ENCODE measurements around the gene HTR4. TPM values are rescaled to one million over a fixed set of nuclear protein-coding genes. Genes with fewer than 3 reads are reported as not detected.
"Not testable (repeated sequence)": the region's sequence is repeated elsewhere in the genome, so short reads cannot be mapped to it uniquely, and the experiment has no call there.

The HTR4 gene
- total RNA-seq, 1 donor from 2014 or later = not detected

DNA sequence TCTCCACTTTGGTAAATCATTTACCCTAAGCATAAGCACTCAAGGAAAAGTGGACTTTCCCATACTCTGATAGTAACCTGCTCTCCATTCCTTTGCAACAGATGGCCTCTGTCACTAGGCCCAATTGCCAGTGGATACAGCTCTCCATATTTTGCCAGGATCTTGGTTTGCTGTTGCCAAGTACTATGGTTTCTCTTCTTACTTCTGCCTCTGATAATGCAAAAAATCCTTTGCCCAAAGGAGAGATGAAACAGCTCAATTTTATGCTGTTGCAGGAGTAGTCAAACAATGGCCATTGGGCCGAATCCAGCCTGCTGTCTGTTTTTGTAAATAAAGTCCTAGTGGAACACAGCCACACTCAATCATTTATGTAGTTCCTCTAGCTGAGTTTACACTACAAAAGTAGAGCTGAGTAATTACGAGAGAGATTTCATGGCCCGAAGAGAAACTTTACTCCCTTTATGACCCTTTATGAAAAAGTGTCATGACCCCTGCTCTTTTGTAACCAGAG, 92.5 kb downstream of the HTR4 start:
- H3K36me3 Mint-ChIP-seq (ENCODE audit: low read depth) = no peaks in the 10 kb centered on the region
- H3K9me3 Mint-ChIP-seq = no peaks in the 10 kb centered on the region
- H3K27me3 Mint-ChIP-seq = no peaks in the 10 kb centered on the region
- no peaks in the 10 kb centered on the region for H3K4me1 Mint-ChIP-seq
- no peak overlapping the region for H3K27ac Mint-ChIP-seq
- H3K4me3 Mint-ChIP-seq = no peak overlapping the region
- no peak for DNase-seq
- intact Hi-C loops (cut with micrococcal nuclease) = no loop called here

DNA sequence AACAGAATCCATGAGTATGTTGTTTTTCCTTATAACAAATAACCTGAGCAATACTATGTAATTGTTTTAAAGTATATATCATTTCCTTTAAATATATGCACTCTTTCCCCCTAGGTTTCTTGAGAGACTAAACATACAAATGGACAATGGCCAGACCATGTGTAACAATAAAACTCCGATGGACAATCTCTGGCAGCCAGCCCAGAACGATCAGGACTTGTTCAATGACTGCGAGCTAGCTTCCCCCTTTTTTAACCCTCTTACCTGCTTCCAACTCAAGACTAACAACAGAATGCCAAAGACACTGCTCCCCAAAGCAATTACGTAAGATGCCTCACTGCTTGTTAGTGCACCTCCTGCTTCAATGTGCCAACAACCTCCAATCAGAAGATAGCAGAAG, 94.9 kb downstream of the HTR4 start:
- Mint-ChIP-seq H3K4me1 (no peaks in the 10 kb centered on the region), H3K4me3 (no peak overlapping the region), H3K27me3 (no peaks in the 10 kb centered on the region), H3K9me3 (no peaks in the 10 kb centered on the region), H3K36me3 (ENCODE audit: low read depth) (no peaks in the 10 kb centered on the region), H3K27ac (no peak overlapping the region)
- no peak for DNase-seq
- intact Hi-C loops (cut with micrococcal nuclease) = no loop called here

DNA sequence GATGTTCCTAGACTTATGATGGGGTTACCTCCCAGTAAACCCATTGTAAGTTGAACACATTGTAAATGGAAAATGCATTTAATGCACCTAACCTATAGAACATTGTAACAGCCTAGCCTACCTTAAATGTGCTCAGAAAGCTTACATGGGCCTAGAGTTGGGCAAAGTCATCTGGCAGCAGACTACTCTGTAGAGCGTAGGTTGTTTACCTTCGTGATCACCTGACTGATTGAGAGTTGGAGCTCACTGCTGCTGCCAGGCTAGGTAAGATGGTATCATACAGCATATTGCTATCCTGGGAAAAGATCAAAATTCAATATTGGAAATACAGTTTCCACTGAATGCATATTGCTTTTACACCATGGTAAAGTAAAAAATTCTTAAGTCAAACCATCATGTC, 95.4 kb downstream of the HTR4 start:
- no peaks in the 10 kb centered on the region for H3K4me1 Mint-ChIP-seq
- no peak overlapping the region for H3K27ac Mint-ChIP-seq
- intact Hi-C loops (cut with micrococcal nuclease) = no loop called here
- no peaks in the 10 kb centered on the region for H3K27me3 Mint-ChIP-seq
- no peaks in the 10 kb centered on the region for H3K9me3 Mint-ChIP-seq
- no peaks in the 10 kb centered on the region for H3K36me3 Mint-ChIP-seq (ENCODE audit: low read depth)
- no peak overlapping the region for H3K4me3 Mint-ChIP-seq
- no peak for DNase-seq

DNA sequence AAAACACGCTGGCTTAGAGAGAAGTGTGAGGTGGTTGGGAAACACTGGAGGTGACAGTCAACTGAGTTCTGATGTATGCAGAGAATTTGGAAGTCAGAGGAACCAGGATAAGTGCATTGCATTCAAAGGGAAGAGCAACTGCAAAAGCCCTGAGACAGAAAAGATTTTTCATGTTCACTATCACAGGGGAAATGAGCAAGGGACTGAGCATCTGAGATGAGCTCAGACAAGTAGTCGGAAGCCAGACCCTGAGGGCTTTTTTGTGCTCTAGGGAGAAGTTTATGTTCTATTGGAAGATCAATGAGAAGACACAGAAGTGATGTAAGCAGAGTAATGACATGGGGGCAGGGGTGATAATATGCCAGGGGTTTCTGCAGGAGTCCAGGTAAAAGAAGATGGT, 97.5 kb downstream of the HTR4 start:
- DNase-seq = no peak
- Mint-ChIP-seq H3K4me3 (no peak overlapping the region), H3K9me3 (no peaks in the 10 kb centered on the region), H3K27me3 (no peaks in the 10 kb centered on the region), H3K36me3 (ENCODE audit: low read depth) (no peaks in the 10 kb centered on the region), H3K27ac (no peak overlapping the region), H3K4me1 (no peaks in the 10 kb centered on the region)
- intact Hi-C loops (cut with micrococcal nuclease) = no loop called here

DNA sequence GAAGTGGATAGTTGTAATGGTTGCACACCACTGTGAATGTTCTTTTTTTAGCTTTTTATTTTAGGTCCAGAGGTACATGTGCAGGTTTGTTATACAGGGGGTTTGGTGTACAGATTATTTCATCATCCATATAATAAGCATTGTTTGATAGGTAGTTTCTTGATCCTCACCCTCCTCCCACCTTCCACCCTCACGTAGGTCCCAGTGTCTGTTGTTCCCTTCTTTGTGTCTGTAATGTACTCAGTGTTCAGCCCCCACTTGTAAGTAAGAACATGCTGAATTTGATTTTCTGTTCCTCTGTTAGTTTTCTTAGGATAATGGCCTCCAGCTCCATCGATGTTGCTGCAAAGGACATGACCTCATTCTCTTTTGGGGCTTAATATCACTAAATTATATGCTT, 99.7 kb downstream of the HTR4 start:
- H3K4me3 Mint-ChIP-seq = no peak overlapping the region
- no peaks in the 10 kb centered on the region for H3K4me1 Mint-ChIP-seq
- DNase-seq = no peak
- H3K9me3 Mint-ChIP-seq = no peaks in the 10 kb centered on the region
- no peaks in the 10 kb centered on the region for H3K36me3 Mint-ChIP-seq (ENCODE audit: low read depth)
- intact Hi-C loops (cut with micrococcal nuclease) = no loop called here
- H3K27me3 Mint-ChIP-seq = no peaks in the 10 kb centered on the region
- no peak overlapping the region for H3K27ac Mint-ChIP-seq

DNA sequence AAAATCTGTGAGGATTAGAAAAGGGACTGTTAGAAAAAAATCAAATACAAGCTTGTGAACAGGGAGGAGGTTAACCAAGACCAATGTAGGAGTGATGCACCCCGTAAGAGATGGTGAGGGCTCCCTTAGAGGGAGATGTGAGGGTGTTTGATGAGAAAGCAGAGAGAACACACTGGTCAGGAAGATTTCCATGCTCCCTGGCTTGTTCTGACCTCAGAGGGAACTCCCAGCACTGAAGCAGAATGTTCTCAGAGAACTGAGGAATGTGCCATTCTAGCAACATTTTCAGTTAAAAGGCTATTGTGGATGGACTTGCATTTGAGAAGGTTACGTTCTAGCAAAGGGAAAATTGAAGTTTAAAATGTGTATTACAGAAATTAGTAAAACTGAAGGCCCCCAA, 110.6 kb downstream of the HTR4 start:
- intact Hi-C loops (cut with micrococcal nuclease) = no loop called here
- H3K27me3 Mint-ChIP-seq = peaks cover 4% of the 10 kb centered on the region
- H3K36me3 Mint-ChIP-seq (ENCODE audit: low read depth) = no peaks in the 10 kb centered on the region
- H3K4me1 Mint-ChIP-seq = no peaks in the 10 kb centered on the region
- no peak for DNase-seq
- peaks cover 6% of the 10 kb centered on the region for H3K9me3 Mint-ChIP-seq
- H3K27ac Mint-ChIP-seq = no peak overlapping the region
- no peak overlapping the region for H3K4me3 Mint-ChIP-seq

DNA sequence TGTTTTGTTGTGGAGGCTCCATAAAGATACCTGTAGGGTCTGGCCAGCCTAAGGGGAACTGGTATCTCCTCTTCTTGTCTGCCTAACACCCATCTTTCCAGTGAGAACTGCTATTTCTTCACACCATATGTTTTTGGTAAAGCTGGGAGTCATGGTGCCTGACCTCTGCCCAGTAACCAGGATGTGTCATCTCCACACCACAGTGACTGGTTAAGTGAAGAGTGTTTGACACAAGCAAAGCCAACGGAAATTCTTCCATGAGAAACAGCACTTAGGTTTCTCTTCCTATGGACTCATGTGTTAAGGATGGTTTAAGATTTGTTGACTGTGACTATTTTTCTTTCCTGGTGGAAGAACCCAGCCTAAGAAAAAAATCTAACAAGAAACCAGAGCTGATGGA, 111.5 kb downstream of the HTR4 start:
- no peak overlapping the region for H3K27ac Mint-ChIP-seq
- no peaks in the 10 kb centered on the region for H3K36me3 Mint-ChIP-seq (ENCODE audit: low read depth)
- no peaks in the 10 kb centered on the region for H3K4me1 Mint-ChIP-seq
- intact Hi-C loops (cut with micrococcal nuclease) = no loop called here
- H3K9me3 Mint-ChIP-seq = peaks cover 6% of the 10 kb centered on the region
- peaks cover 4% of the 10 kb centered on the region for H3K27me3 Mint-ChIP-seq
- no peak for DNase-seq
- no peak overlapping the region for H3K4me3 Mint-ChIP-seq

DNA sequence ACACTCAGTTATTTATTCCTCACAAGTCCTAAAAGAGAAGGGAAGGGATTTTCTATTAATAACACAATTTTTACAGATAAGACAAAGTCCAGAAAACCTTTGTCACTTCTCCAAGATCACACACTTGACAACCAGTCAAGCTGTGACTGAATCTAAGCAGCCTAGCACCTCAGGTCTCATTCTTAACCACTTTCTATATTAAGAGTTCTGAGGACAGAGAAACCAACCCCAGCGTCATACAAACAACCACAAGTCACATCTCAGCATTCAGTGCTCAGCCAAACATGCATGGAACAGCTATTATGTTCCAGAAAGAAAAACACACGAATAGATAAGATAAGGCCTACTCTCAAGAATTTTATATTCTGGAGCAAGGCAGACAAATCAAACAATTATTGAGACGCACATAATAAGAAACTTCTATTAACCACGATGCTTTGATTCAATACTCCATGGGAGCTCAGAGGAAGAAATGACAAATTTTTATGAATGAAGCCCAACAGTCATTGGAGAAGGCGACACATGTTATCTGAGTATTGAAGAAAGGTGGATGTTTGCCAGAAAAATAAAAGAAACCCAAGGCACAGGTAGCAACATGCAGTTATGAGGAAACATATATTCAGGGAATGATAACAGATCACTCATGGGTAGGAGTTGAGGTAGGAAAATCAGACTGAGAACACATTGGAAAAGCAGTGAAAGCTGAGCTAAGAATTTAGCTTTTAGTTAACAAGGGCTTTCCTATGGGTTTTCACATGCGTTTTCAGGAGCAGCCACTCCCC, 113.1 kb downstream of the HTR4 start:
- no peaks in the 10 kb centered on the region for H3K36me3 Mint-ChIP-seq (ENCODE audit: low read depth)
- no peak overlapping the region for H3K27ac Mint-ChIP-seq
- H3K4me1 Mint-ChIP-seq = no peaks in the 10 kb centered on the region
- H3K27me3 Mint-ChIP-seq = peaks cover 8% of the 10 kb centered on the region
- no peak overlapping the region for H3K4me3 Mint-ChIP-seq
- peaks cover 6% of the 10 kb centered on the region for H3K9me3 Mint-ChIP-seq
- DNase-seq = no peak
- intact Hi-C loops (cut with micrococcal nuclease) = no loop called here

DNA sequence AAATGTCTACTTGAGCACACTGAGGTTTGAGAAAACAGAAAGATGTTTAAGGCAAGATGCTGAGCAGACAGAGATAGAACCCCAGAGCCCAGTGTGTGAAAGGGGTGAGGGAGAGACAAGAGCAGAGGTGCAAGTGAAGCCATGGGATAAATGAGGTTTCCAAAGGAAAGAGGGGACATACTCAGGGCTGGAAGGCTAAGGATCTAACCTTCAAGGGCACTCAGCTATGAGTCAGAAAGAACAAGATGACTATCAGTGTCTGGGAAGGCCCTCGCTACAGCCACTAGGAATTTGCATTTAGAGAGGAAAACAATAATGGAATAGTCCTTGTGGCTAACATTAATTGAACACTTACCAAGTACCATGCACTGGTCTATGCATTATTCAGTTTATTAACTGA, 113.7 kb downstream of the HTR4 start:
- H3K4me3 Mint-ChIP-seq = no peak overlapping the region
- peaks cover 8% of the 10 kb centered on the region for H3K27me3 Mint-ChIP-seq
- H3K36me3 Mint-ChIP-seq (ENCODE audit: low read depth) = no peaks in the 10 kb centered on the region
- DNase-seq = no peak
- no peak overlapping the region for H3K27ac Mint-ChIP-seq
- no peaks in the 10 kb centered on the region for H3K4me1 Mint-ChIP-seq
- peaks cover 6% of the 10 kb centered on the region for H3K9me3 Mint-ChIP-seq
- intact Hi-C loops (cut with micrococcal nuclease) = no loop called here

DNA sequence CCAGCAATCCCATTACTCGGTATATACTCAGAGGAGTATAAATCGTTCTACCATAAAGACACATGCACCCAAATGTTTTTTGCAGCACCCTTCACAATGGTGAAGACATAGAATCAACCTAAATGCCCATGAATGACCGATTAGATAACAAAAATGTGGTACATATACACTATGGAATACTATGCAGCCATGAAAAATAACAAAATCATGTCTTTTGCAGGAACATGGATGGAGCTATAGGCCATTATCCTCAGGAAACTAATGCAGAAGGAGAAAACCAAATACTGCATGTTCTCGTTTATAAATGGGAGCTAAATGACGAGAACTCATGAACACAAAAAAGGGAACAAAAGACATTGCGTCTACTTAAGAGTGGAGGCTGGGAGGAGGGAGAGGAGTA, 114.5 kb downstream of the HTR4 start:
- no peaks in the 10 kb centered on the region for H3K36me3 Mint-ChIP-seq (ENCODE audit: low read depth)
- intact Hi-C loops (cut with micrococcal nuclease) = no loop called here
- no peak for DNase-seq
- H3K27me3 Mint-ChIP-seq = peaks cover 8% of the 10 kb centered on the region
- no peak overlapping the region for H3K27ac Mint-ChIP-seq
- H3K9me3 Mint-ChIP-seq = peaks cover 6% of the 10 kb centered on the region
- H3K4me1 Mint-ChIP-seq = no peaks in the 10 kb centered on the region
- no peak overlapping the region for H3K4me3 Mint-ChIP-seq

DNA sequence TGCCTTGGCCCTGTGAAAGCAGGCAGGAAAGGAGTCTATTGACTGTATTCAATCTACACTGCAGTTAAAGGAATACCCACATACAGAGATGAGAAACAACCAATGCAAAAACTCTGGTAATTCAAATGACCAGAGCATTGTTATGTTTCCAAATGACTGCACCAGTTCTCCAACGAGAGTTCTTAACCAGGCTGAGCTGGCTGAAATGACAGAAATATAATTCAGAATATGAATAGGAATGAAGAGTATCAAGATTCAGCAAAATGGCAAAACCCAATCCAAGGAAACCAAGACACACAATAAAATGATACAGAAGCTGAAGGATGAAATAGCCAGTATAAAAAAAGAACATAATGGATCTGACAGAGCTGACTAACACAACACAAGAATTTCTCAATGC, 119.1 kb downstream of the HTR4 start:
- no peaks in the 10 kb centered on the region for H3K36me3 Mint-ChIP-seq (ENCODE audit: low read depth)
- peaks cover 4% of the 10 kb centered on the region for H3K27me3 Mint-ChIP-seq
- no peak overlapping the region for H3K4me3 Mint-ChIP-seq
- H3K4me1 Mint-ChIP-seq = no peaks in the 10 kb centered on the region
- no peak for DNase-seq
- H3K27ac Mint-ChIP-seq = no peak overlapping the region
- intact Hi-C loops (cut with micrococcal nuclease) = no loop called here
- peaks cover 9% of the 10 kb centered on the region for H3K9me3 Mint-ChIP-seq

DNA sequence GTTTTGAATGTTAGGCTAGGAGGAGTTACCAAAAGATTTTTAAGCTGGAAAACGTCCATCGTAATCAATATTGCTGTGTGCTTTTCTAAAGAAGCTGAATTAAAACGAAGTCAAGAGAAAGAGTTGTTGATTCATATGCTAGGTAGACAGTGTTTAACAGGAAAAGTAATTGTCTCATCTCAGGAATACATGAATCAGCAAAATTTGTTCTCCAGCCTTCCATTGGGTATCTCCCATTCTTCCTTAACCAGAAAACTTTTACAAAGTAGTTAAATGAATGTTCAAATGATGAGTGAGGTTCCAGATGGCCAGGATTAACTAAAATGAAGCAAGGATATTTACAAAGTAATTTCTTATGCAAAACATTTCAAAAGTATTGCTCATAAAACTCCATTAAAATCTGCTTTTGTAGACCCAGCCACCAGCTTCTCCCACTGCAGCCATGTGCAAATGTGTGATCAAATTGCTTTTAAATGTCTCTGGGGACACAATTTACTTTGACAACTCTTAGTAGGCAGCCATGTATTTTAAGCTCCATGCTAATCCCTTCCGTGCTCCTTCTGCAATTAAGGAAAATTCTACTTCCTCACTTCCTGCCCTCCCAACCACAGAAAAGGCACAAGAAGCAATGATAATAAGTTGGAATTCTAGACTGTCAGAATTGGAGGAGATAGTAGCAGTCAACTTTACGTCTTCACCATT, 121.2 kb downstream of the HTR4 start:
- H3K4me3 Mint-ChIP-seq = no peak overlapping the region
- H3K36me3 Mint-ChIP-seq (ENCODE audit: low read depth) = no peaks in the 10 kb centered on the region
- H3K27me3 Mint-ChIP-seq = peaks cover 4% of the 10 kb centered on the region
- H3K27ac Mint-ChIP-seq = no peak overlapping the region
- intact Hi-C loops (cut with micrococcal nuclease) = no loop called here
- DNase-seq = no peak
- no peaks in the 10 kb centered on the region for H3K4me1 Mint-ChIP-seq
- peaks cover 4% of the 10 kb centered on the region for H3K9me3 Mint-ChIP-seq

DNA sequence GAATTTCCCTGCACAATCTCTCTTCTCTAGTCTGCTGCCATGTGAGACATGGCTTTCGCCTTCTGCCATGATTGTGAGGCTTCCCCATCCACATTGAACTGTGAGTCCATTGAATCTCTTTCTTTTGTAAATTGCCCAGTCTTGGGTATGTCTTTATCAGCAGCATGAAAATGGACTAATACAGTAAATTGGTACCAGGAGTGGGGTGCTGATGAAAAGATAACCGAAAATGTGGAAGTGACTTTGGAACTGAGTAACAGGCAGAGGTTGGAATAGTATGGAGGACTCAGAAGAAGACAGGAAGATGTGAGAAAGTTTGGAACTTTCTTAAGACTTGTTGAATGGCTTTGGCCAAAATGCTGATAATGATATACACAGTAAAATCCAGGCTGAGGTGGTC, 124.9 kb downstream of the HTR4 start:
- H3K27ac Mint-ChIP-seq; intact Hi-C loops (cut with micrococcal nuclease); H3K36me3 Mint-ChIP-seq (ENCODE audit: low read depth); H3K27me3 Mint-ChIP-seq; H3K9me3 Mint-ChIP-seq; H3K4me3 Mint-ChIP-seq; DNase-seq; H3K4me1 Mint-ChIP-seq: not testable (repeated sequence)

DNA sequence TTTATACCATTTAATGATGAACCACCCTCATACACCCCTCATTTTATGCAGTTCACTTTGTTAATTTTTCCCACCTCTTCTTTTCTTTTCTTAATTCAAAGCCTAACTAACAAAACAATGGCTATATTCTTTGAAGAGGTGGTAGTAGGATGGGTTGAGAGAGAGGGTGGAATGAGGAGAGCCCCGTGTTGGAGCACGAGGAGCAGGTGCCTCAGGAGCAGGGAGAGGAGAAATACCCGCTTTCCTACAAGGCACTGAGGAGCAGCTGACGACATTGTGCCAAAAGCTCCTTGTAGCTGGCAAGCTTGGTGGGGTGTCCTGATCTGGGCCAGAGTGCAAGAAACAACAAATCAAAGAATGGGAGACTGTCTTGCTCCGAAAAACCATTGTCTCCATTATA, 129.6 kb downstream of the HTR4 start:
- Mint-ChIP-seq H3K27me3 (peaks cover 4% of the 10 kb centered on the region), H3K4me1 (no peaks in the 10 kb centered on the region), H3K36me3 (ENCODE audit: low read depth) (no peaks in the 10 kb centered on the region), H3K9me3 (no peaks in the 10 kb centered on the region), H3K4me3 (no peak overlapping the region), H3K27ac (no peak overlapping the region)
- no peak for DNase-seq
- intact Hi-C loops (cut with micrococcal nuclease) = no loop called here

Data from activated CD4-positive, alpha-beta T cell treated with anti-CD3 and anti-CD28 coated beads, Interleukin-2, amount 10 ng/mL, durations not matched to agents 24 days and 14 days (primary cell).